Gastrocnemius medialis (tissue), 4 donors: ENCODE measurements around the gene PIEZO1. TPM values are rescaled to one million over a fixed set of nuclear protein-coding genes. Genes with fewer than 3 reads are reported as not detected.

Source experiments
- ATAC-seq, 2 donors: fragments of 150-250 bp; one replicate each; pipeline ENCODE4 v1.9.1; 2016
- DNase-seq, 2 donors: peaks; one replicate each; pipeline ENCODE4 v3.0.0-alpha.2; 2019
- H3K27ac ChIP-seq, 4 donors: fragments of 200-600 bp; sonication (generic); 1 replicate in 1 of 4; 2 replicates in 3 of 4; pipeline ENCODE4 v1.5.1; 2016 to 2018; ENCODE audit warnings: mild to moderate bottlenecking in 2 of 4, moderate library complexity in 1 of 4
- H3K27me3 ChIP-seq, 3 donors: fragments of 200-600 bp; sonication (generic) in 2 of 3; 1 replicate in 1 of 3; 2 replicates in 2 of 3; pipeline versions ENCODE4 v1.5.1 to v1.6.0; 2016 to 2019; ENCODE audit warnings: mild to moderate bottlenecking in 1 of 3, moderate library complexity in 1 of 3
- H3K36me3 ChIP-seq, 2 donors: fragments of 200-600 bp; sonication (generic) in 1 of 2; one replicate each; pipeline ENCODE4 v1.5.1; 2017 to 2018
- H3K4me1 ChIP-seq, 2 donors: fragments of 200-600 bp; sonication (generic) in 1 of 2; one replicate each; pipeline ENCODE4 v1.5.1; 2016 to 2017; ENCODE audit warnings: mild to moderate bottlenecking in 2 of 2
- H3K4me3 ChIP-seq, 4 donors: fragments of 200-600 bp; sonication (generic) in 3 of 4; 1 replicate in 1 of 4; 2 replicates in 3 of 4; pipeline ENCODE4 v1.5.1; 2016 to 2019; ENCODE audit warnings: mild to moderate bottlenecking in 2 of 4
- H3K9me3 ChIP-seq, 3 donors: fragments of 200-600 bp; sonication (generic) in 2 of 3; 1 replicate in 1 of 3; 2 replicates in 2 of 3; pipeline ENCODE4 v1.5.1; 2016 to 2019
- CTCF ChIP-seq, 5 experiments: fragments of 450-650 bp in 3 of 5; fragments of 200-600 bp in 2 of 5; sonication (generic) in 2 of 5; IDR thresholded peaks in 4 of 5; conservative IDR thresholded peaks in 1 of 5; 1 replicate in 4 of 5; 2 replicates in 1 of 5; pipeline ENCODE4 v1.5.1; 2016 to 2019; ENCODE audit warnings: antibody characterized with exemption in 5 of 5, mild to moderate bottlenecking in 3 of 5, moderate library complexity in 3 of 5
- POLR2A ChIP-seq, 2 donors: fragments of 450-650 bp; IDR thresholded peaks; one replicate each; pipeline ENCODE4 v1.6.1; 2017; ENCODE audit warnings: antibody characterized with exemption in 2 of 2, mild to moderate bottlenecking in 2 of 2, moderate library complexity in 2 of 2
- in situ Hi-C, 4 donors: fragments of 200-750 bp; cut with MboI; loops; one replicate each; pipeline versions ENCODE4 v1.15.0 to v1.8.0; 2017; ENCODE audit warnings: low sequenced_read_pairs in 4 of 4
- intact Hi-C: fragments of 100-400 bp; cut with DNase I; formaldehyde crosslinking; loops from one replicate; pipeline ENCODE4 v1.15.1; 2023; ENCODE audit warnings: low total_unique reads
- total RNA-seq, 4 donors: library from RNA; depleted of rRNA; stranded (reverse); fragments of >200 nt; gene quantifications; one replicate each; pipeline versions ENCODE4 v1.1.0 to v1.2.3, GENCODE V29; 2016

PIEZO1 gene
- total RNA-seq, 4 donors from 2014 or later: 9.0 to 37.0 (median 16.5) TPM

GRCh38 chr16:88698646-88699045 lies 86.4 kb downstream of the PIEZO1 start:
- intact Hi-C loops (no loop called here), in situ Hi-C loops (no loop called here)
- peaks cover 0 to 32% of the 10 kb centered on the region in 2 donors for H3K36me3 ChIP-seq

GRCh38 chr16:88697831-88698615 lies 87.0 kb downstream of the PIEZO1 start:
- peaks cover 0 to 32% of the 10 kb centered on the region in 2 donors for H3K36me3 ChIP-seq
- in situ Hi-C loops: no loop called here
- intact Hi-C loops: no loop called here
- no peak overlapping the region for H3K4me3 ChIP-seq
- no peak for DNase-seq
- H3K27ac ChIP-seq: no peak overlapping the region
- peaks cover 12 to 14% of the 10 kb centered on the region in 2 donors for H3K4me1 ChIP-seq
- H3K9me3 ChIP-seq: no peaks in the 10 kb centered on the region
- TF ChIP-seq CTCF (IDR thresholded peaks at IDR 0.05 in 4 of 5, conservative IDR thresholded peaks at IDR 0.05 in 1 of 5) (peak in 4 of 5 experiments; percentile 20 to 50 (median 33)), POLR2A (IDR thresholded peaks at IDR 0.05) (no peak)
- no peak for ATAC-seq
- H3K27me3 ChIP-seq: no peaks in the 10 kb centered on the region

More at GRCh38 chr16:88698646-88699045, 86.4 kb downstream of the PIEZO1 start:
- H3K4me1 ChIP-seq: peaks cover 13 to 14% of the 10 kb centered on the region in 2 donors
- no peaks in the 10 kb centered on the region for H3K9me3 ChIP-seq
- ATAC-seq (no peak), DNase-seq (no peak)
- H3K4me3 ChIP-seq: no peak overlapping the region
- H3K27me3 ChIP-seq: no peaks in the 10 kb centered on the region
- no peak overlapping the region for H3K27ac ChIP-seq
- TF ChIP-seq CTCF (IDR thresholded peaks at IDR 0.05 in 4 of 5, conservative IDR thresholded peaks at IDR 0.05 in 1 of 5): no peak
- TF ChIP-seq POLR2A (IDR thresholded peaks at IDR 0.05): no peak

GRCh38 chr16:88697116-88697830 lies 87.7 kb downstream of the PIEZO1 start:
- Histone ChIP-seq H3K4me3 (no peak overlapping the region), H3K27me3 (no peaks in the 10 kb centered on the region), H3K9me3 (no peaks in the 10 kb centered on the region), H3K36me3 (peaks cover 0 to 32% of the 10 kb centered on the region in 2 donors), H3K4me1 (peaks cover 12 to 14% of the 10 kb centered on the region in 2 donors), H3K27ac (no peak overlapping the region)
- intact Hi-C loops: no loop called here
- no peak for DNase-seq
- TF ChIP-seq POLR2A (IDR thresholded peaks at IDR 0.05): no peak
- no peak for TF ChIP-seq CTCF (IDR thresholded peaks at IDR 0.05 in 4 of 5, conservative IDR thresholded peaks at IDR 0.05 in 1 of 5)
- in situ Hi-C loops: no loop called here
- no peak for ATAC-seq

- intact Hi-C loops (no loop called here), in situ Hi-C loops (no loop called here)
- DNase-seq (no peak), ATAC-seq (no peak)
- Histone ChIP-seq H3K4me3 (no peak overlapping the region), H3K36me3 (peaks cover 0 to 32% of the 10 kb centered on the region in 2 donors), H3K9me3 (no peaks in the 10 kb centered on the region), H3K27ac (peak overlapping the region in 3 of 4 donors; percentile 66 to 75 (median 68)), H3K27me3 (no peaks in the 10 kb centered on the region), H3K4me1 (peaks cover 10 to 12% of the 10 kb centered on the region in 2 donors)
- TF ChIP-seq CTCF (IDR thresholded peaks at IDR 0.05 in 4 of 5, conservative IDR thresholded peaks at IDR 0.05 in 1 of 5) (no peak), POLR2A (IDR thresholded peaks at IDR 0.05) (no peak)
Measured at GRCh38 chr16:88696441-88696840, 88.6 kb downstream of the PIEZO1 start.
